HG02981 (cell line): ENCODE data around the gene FKBP1A.
A peak's percentile ranks its signal among the peaks of the same experiment; 100 is the strongest.
"Not testable (repeated sequence)": the region's sequence is repeated elsewhere in the genome, so short reads cannot be mapped to it uniquely, and the experiment has no call there.

Source experiments
- ATAC-seq: cut with Tn5 transposase; IDR thresholded peaks from one replicate; pipeline ENCODE4 v1.9.1; 2021; ENCODE audit warnings: mild to moderate bottlenecking, moderate library complexity; ENCODE audit not compliant: unreplicated experiment

Gene FKBP1A

GRCh38 chr20:1417790-1418189, 24.9 kb upstream of the FKBP1A start:
- ATAC-seq = no peak

- no peak for ATAC-seq
Measured at GRCh38 chr20:1417273-1417672, 24.4 kb upstream of the FKBP1A start.

- no peak for ATAC-seq
Measured at GRCh38 chr20:1415667-1416468, 23.0 kb upstream of the FKBP1A start.

- ATAC-seq = no peak
Measured at GRCh38 chr20:1414982-1415381, 22.1 kb upstream of the FKBP1A start.

- no peak for ATAC-seq
Measured at GRCh38 chr20:1405801-1406200, 12.9 kb upstream of the FKBP1A start.

- no peak for ATAC-seq
Measured at GRCh38 chr20:1403624-1404023, 10.8 kb upstream of the FKBP1A start.

DNA sequence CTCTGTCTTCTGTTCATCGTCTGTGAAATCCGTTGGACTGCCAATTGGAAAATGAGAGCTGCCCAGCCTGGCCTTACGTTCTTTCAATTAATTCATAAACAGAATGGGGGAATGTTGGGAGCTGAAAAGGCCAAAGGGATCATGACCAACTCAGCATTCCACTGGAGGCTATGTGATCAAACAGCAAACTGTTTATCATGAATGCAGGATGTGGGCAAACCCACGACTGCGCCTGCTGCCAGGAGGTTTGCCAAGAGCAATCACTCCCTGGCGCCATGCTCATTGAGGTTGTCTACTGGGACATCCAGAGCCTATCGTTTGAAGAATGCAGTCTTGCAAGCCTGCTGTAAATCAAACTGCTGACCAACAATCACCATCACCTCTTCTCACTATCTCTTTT, 9.3 kb upstream of the FKBP1A start:
- ATAC-seq = no peak

DNA sequence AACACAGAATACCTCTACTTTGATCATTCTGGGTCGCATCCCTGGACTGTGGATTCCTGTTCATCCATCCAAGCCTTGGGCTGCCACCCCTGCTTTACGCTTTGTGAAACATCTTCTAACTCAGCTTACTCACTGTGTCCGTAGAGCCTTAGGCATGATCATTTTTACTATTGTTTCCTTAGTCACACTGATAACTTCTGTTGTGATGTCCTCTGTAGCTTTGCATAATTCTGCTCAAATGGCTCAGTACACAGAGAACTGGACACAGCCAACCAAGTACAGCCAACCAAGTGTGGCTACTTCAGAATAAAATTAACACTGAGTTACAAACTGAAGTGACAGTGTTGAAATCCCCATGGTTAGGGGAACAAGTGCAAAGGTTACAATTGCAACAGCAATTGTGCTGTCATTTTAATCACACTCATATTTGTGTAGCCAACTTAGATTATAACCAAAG, 8.6 kb upstream of the FKBP1A start:
- ATAC-seq = no peak

DNA sequence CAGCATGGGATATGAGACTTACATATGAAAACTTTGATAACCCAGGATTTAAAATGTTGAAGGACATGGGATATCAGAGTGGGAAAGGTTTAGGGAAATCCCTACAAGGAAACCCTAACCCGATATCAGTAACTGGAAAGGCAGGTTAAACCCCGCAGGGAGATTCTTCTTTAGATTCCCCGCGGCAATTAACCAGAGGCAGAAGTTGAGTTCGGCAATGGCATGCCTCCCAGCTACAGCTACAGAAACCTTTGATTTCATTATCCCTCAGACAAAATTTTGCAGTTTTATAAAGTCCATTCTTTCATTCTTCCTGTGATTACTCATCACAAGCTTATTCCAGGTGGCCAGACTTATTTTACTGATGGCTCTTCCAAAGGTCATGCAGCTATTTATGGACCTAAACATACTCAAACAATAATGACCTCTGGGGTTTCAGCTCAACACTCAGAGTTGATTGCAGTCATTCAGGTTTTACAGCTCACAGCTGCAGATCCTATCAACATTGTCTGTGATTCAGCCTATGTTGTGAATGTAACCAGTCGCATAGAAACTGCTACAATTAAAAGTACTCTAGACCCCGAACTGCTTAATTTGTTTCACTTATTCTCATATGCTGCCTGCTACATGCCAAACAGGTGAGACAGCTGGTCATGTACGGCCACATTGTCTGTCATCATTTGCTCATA, 7.0 kb upstream of the FKBP1A start:
- not testable (repeated sequence) for ATAC-seq

- not testable (repeated sequence) for ATAC-seq
Measured at GRCh38 chr20:1398185-1398584, 5.3 kb upstream of the FKBP1A start.

DNA sequence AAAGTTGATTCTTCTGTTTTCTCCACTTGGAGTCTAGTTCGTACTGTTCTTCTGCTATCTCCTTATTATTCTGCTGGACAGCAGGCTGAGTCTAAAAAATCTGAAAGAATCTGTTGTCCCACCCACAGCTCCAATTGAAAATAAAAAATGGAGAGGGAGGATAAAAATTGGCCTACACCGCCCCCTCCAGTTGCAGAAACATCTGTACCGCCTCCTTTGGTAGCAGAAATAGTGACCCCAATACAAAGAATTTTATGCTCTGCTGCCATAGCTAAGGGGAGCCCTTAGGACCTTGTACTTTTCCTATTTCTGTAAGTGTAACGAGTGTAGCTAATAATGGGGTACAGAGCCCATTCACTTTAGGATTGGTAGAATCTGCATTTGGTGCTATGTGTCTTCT, 4.9 kb upstream of the FKBP1A start:
- ATAC-seq = no peak

- ATAC-seq = no peak
Measured at GRCh38 chr20:1396702-1397101, 3.8 kb upstream of the FKBP1A start.

DNA sequence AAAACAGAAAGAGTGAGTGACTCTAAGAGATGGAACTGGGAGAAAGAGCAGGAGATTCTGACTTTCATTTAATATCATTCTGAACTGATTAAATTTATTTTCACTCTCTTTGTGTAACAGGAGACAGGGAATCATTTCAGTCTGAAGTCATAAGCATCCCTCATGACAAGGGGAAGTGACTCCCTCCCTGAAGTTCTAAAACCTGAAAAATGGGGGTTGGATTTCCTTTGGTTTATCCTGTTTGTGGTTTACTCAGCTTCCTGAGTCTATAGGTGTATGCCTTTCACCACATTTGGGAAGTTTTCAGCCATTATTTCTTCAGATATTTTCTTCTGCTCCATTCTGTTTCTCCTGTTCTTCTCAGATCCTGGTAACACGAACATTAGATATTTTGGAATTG, 3.4 kb upstream of the FKBP1A start:
- no peak for ATAC-seq

GRCh38 chr20:1394686-1395085, 1.8 kb upstream of the FKBP1A start:
- no peak for ATAC-seq

DNA sequence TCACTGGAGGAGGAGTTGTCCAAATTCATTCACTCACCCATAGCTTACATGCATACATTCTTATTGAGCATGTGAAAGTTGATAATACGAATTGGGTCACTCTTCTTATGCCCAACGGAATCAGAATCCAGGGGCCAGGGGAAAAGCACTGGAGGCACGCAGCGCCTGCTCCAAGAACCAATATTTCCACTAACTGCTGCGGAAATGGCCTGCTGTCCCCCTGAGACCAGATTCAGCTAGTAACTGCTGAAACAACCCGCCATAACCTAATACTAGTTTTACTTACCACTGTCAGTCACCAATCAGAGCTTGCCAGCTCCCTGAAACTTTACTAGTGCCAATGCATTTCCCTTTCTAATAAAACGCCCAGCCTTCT, 641 bp upstream of the FKBP1A start:
- no peak for ATAC-seq

DNA sequence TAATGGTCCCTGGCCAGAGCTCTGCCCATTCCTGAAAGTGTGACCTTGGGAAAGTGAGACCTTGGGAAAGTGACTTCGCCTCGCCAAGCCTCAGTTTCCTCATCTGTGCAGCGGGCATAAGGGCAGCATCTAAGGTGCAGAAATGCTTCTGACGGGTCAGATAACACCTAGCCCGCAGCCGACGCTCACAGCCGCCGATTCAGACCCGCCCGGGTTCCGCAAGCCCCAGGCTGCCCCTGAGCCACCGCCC, 486 bp downstream of the FKBP1A start:
- ATAC-seq = peak; percentile 18

GRCh38 chr20:1391640-1392442, 1.0 kb downstream of the FKBP1A start:
- no peak for ATAC-seq

DNA sequence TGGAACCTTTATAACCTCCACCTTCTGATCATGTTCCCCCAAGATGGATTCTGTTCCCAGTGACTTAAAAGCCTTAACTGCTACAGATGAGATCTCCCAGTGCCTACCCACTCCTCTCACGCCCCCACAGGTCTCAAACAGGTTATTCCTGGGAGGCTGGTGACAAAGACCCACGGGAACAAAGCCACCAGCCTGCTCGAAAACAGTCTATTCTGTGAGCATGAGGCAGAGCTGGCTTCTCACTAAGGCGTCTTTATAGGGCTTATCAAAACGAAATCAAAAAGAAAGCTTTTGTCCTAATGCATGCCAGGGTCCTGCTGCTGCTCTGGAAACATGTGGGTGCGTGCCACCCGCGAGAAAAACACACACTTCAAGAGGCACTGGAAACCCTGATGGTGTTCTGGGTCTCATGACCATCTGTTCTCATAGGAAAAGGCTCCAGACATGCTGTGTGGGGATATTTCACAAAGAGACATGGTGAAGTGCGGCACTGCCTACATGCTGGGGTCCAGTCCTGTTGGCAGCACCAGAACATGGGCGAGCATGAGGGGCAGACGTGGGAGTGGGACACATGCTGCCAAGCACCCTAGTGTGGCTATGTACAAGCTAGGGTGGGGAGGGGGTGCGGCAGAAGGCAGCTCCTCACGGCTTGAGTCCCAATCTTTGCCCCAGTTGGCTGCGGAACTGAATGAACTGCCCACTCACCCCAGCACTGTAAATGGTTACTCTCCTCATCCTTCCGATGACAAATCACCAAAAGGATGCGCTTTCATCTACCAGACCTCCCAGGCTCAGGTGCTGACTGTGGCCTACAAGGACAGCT, 2.1 kb downstream of the FKBP1A start:
- ATAC-seq = no peak

- no peak for ATAC-seq
Measured at GRCh38 chr20:1389703-1390580, 2.9 kb downstream of the FKBP1A start.
